ENCODE results near the gene RTEL1.
A peak's percentile ranks its signal among the peaks of the same experiment; 100 is the strongest.
"Not testable (repeated sequence)": the region's sequence is repeated elsewhere in the genome, so short reads cannot be mapped to it uniquely, and the experiment has no call there.

Gene RTEL1

GRCh38 chr20:63627129-63627750 lies 30.9 kb upstream of the RTEL1 start:
- DNase-seq (ENCODE audit: low read depth): peak; percentile 93

GRCh38 chr20:63627751-63628245 lies 30.3 kb upstream of the RTEL1 start:
- no peak for DNase-seq (ENCODE audit: low read depth)

- peak; percentile 68 for DNase-seq (ENCODE audit: low read depth)
Observed at GRCh38 chr20:63628246-63628975, 29.7 kb upstream of the RTEL1 start.

- DNase-seq (ENCODE audit: low read depth): not testable (repeated sequence)
Observed at GRCh38 chr20:63630956-63631355, 27.2 kb upstream of the RTEL1 start.

- DNase-seq (ENCODE audit: low read depth): not testable (repeated sequence)
Observed at GRCh38 chr20:63631426-63631825, 26.7 kb upstream of the RTEL1 start.

- DNase-seq (ENCODE audit: low read depth): no peak
Observed at GRCh38 chr20:63633732-63634131, 24.4 kb upstream of the RTEL1 start.

GRCh38 chr20:63635431-63636141 lies 22.5 kb upstream of the RTEL1 start:
- DNase-seq (ENCODE audit: low read depth): peak; percentile 63

GRCh38 chr20:63636752-63637628 lies 21.1 kb upstream of the RTEL1 start:
- no peak for DNase-seq (ENCODE audit: low read depth)

GRCh38 chr20:63639093-63639975 lies 18.8 kb upstream of the RTEL1 start:
- DNase-seq (ENCODE audit: low read depth): peak; percentile 64

GRCh38 chr20:63640086-63640485 lies 18.0 kb upstream of the RTEL1 start:
- DNase-seq (ENCODE audit: low read depth): no peak

GRCh38 chr20:63640686-63641085 lies 17.4 kb upstream of the RTEL1 start:
- not testable (repeated sequence) for DNase-seq (ENCODE audit: low read depth)

GRCh38 chr20:63641146-63641791 lies 16.8 kb upstream of the RTEL1 start:
- DNase-seq (ENCODE audit: low read depth): no peak

GRCh38 chr20:63641792-63642523 lies 16.2 kb upstream of the RTEL1 start:
- peak; percentile 96 for DNase-seq (ENCODE audit: low read depth)

- DNase-seq (ENCODE audit: low read depth): no peak
Observed at GRCh38 chr20:63642527-63643247, 15.4 kb upstream of the RTEL1 start.

- no peak for DNase-seq (ENCODE audit: low read depth)
Observed at GRCh38 chr20:63643499-63643898, 14.6 kb upstream of the RTEL1 start.

GRCh38 chr20:63643946-63644345 lies 14.2 kb upstream of the RTEL1 start:
- no peak for DNase-seq (ENCODE audit: low read depth)

- no peak for DNase-seq (ENCODE audit: low read depth)
Observed at GRCh38 chr20:63645218-63645617, 12.9 kb upstream of the RTEL1 start.

GRCh38 chr20:63648190-63648589 lies 9.9 kb upstream of the RTEL1 start:
- DNase-seq (ENCODE audit: low read depth): no peak

Data from activated T-cell treated with anti-CD3 and anti-CD28 coated beads for 48 hours (primary cell).